Mesenchymal stem cell (in vitro differentiated cells and primary cell): ENCODE measurements around the gene TMEM187.

Source experiments
- DNase-seq: peaks from one replicate; pipeline ENCODE4 v3.0.0-alpha.2; 2013
- H2AFZ ChIP-seq: one replicate; pipeline ENCODE4 v1.6.1; 2013; ENCODE audit warnings: low read depth, mild to moderate bottlenecking, control low read depth, inconsistent platforms, low read length, moderate library complexity
- H2AK5ac ChIP-seq: 2 replicates; pipeline ENCODE4 v1.6.1; 2013; ENCODE audit warnings: low read length, moderate library complexity, mild to moderate bottlenecking, inconsistent platforms; ENCODE audit not compliant: severe bottlenecking
- H2BK120ac ChIP-seq: one replicate; pipeline ENCODE4 v1.6.1; 2013; ENCODE audit warnings: low read depth, mild to moderate bottlenecking, inconsistent platforms, low read length, moderate library complexity
- H2BK12ac ChIP-seq, 2 experiments: one replicate each; pipeline ENCODE4 v1.6.1; 2013; ENCODE audit warnings: inconsistent platforms in 2 of 2, low read length in 2 of 2, mild to moderate bottlenecking in 2 of 2, moderate library complexity in 2 of 2, control low read depth in 1 of 2
- H2BK15ac ChIP-seq: one replicate; pipeline ENCODE4 v1.6.1; 2013; ENCODE audit warnings: mild to moderate bottlenecking, low read depth, inconsistent platforms; ENCODE audit not compliant: poor library complexity, severe bottlenecking
- H2BK5ac ChIP-seq: 2 replicates; pipeline ENCODE4 v1.6.1; 2013; ENCODE audit warnings: low read depth, mild to moderate bottlenecking, low read length, control low read depth, inconsistent platforms; ENCODE audit not compliant: poor library complexity, severe bottlenecking
- H3K14ac ChIP-seq, 2 experiments: one replicate each; pipeline ENCODE4 v1.6.1; 2013; ENCODE audit warnings: inconsistent platforms in 2 of 2, low read length in 2 of 2, control low read depth in 1 of 2, mild to moderate bottlenecking in 1 of 2, moderate library complexity in 1 of 2
- H3K18ac ChIP-seq, 2 experiments: one replicate each; pipeline ENCODE4 v1.6.1; 2013; ENCODE audit warnings: inconsistent platforms in 2 of 2, low read length in 2 of 2, control low read depth in 1 of 2, low read depth in 1 of 2, mild to moderate bottlenecking in 1 of 2
- H3K23ac ChIP-seq, 2 experiments: one replicate each; pipeline ENCODE4 v1.6.1; 2013; ENCODE audit warnings: inconsistent platforms in 2 of 2, low read length in 2 of 2, mild to moderate bottlenecking in 2 of 2, moderate library complexity in 2 of 2, control low read depth in 1 of 2
- H3K27ac ChIP-seq: 2 replicates; pipeline ENCODE4 v1.5.1; 2013; ENCODE audit warnings: mild to moderate bottlenecking, moderate library complexity, low read length, control low read depth, inconsistent platforms; ENCODE audit not compliant: poor library complexity, severe bottlenecking
- H3K27me3 ChIP-seq, 2 experiments: 2 replicates each; pipeline versions ENCODE4 v1.6.1 to v1.7.0; 2013; ENCODE audit warnings: low read length in 2 of 2, mild to moderate bottlenecking in 2 of 2, moderate library complexity in 2 of 2, control low read depth in 1 of 2, inconsistent platforms in 1 of 2; ENCODE audit not compliant: control insufficient read depth in 1 of 2, insufficient read depth in 1 of 2
- H3K36me3 ChIP-seq, 2 experiments: 2 replicates each; pipeline versions ENCODE4 v1.6.1 to v1.7.0; 2013; ENCODE audit warnings: low read length in 2 of 2, control low read depth in 1 of 2, inconsistent platforms in 1 of 2, low read depth in 1 of 2, mild to moderate bottlenecking in 1 of 2; ENCODE audit not compliant: insufficient read depth in 2 of 2, control insufficient read depth in 1 of 2
- H3K4ac ChIP-seq, 2 experiments: one replicate each; pipeline ENCODE4 v1.6.1; 2013; ENCODE audit warnings: inconsistent platforms in 2 of 2, low read length in 2 of 2, mild to moderate bottlenecking in 2 of 2, moderate library complexity in 2 of 2, control low read depth in 1 of 2, low read depth in 1 of 2
- H3K4me1 ChIP-seq: 2 replicates; pipeline ENCODE4 v1.6.1; 2013; ENCODE audit warnings: low read depth, low read length, control low read depth; ENCODE audit not compliant: control insufficient read depth, insufficient read depth
- H3K4me2 ChIP-seq: 2 replicates; pipeline ENCODE4 v1.6.1; 2013; ENCODE audit warnings: low read length, mild to moderate bottlenecking, inconsistent platforms; ENCODE audit not compliant: poor library complexity, severe bottlenecking
- H3K4me3 ChIP-seq, 2 experiments: 2 replicates each; pipeline versions ENCODE4 v1.5.1 to v1.7.0; 2013; ENCODE audit warnings: low read length in 2 of 2, mild to moderate bottlenecking in 2 of 2, control low read depth in 1 of 2, low read depth in 1 of 2; ENCODE audit not compliant: insufficient read depth in 1 of 2
- H3K79me1 ChIP-seq: replicated peaks from 2 replicates; pipeline ENCODE4 v1.6.1; 2013; ENCODE audit warnings: mild to moderate bottlenecking, control low read depth, low read length, inconsistent platforms; ENCODE audit not compliant: poor library complexity, severe bottlenecking
- H3K9ac ChIP-seq: 2 replicates; pipeline ENCODE4 v1.7.0; 2013; ENCODE audit warnings: mild to moderate bottlenecking, low read length, moderate library complexity
- H3K9me3 ChIP-seq: 2 replicates; pipeline ENCODE4 v1.7.0; 2013; ENCODE audit warnings: mild to moderate bottlenecking, low read length; ENCODE audit not compliant: control insufficient read depth
- H4K8ac ChIP-seq: one replicate; pipeline ENCODE4 v1.6.1; 2013; ENCODE audit warnings: inconsistent platforms, mild to moderate bottlenecking, low read length, moderate library complexity
- H4K91ac ChIP-seq: one replicate; pipeline ENCODE4 v1.6.1; 2013; ENCODE audit warnings: mild to moderate bottlenecking, low read length, inconsistent platforms
- WGBS: methylation state at CpG from one replicate; pipeline ENCODE4 v1.1.7; 2013; ENCODE audit warnings: mixed read lengths; 5-methylcytosine and 5-hydroxymethylcytosine counted together

The TMEM187 gene

GRCh38 chrX:153956044-153956907 lies 16.3 kb upstream of the TMEM187 start:
- no peaks in the 10 kb centered on the region for H3K9me3 ChIP-seq
- no peak overlapping the region for H3K4ac ChIP-seq
- peaks cover 2% of the 10 kb centered on the region for H3K4me1 ChIP-seq
- no peak overlapping the region for H2BK5ac ChIP-seq
- H3K36me3 ChIP-seq: peaks cover 98% of the 10 kb centered on the region in 2 experiments
- no peak overlapping the region for H2AK5ac ChIP-seq
- no peak overlapping the region for H2AFZ ChIP-seq
- no peak overlapping the region for H2BK120ac ChIP-seq
- no peak overlapping the region for H3K23ac ChIP-seq
- no peaks in the 10 kb centered on the region for H3K27me3 ChIP-seq
- no peak for DNase-seq
- H3K9ac ChIP-seq: no peak overlapping the region
- peaks cover 28% of the 10 kb centered on the region for H3K79me1 ChIP-seq
- H3K14ac ChIP-seq: no peak overlapping the region
- no peak overlapping the region for H3K4me2 ChIP-seq
- no peak overlapping the region for H3K27ac ChIP-seq
- WGBS: 94% methylated on average over 26 of the region's 35 CpGs
- no peak overlapping the region for H2BK12ac ChIP-seq
- no peak overlapping the region for H2BK15ac ChIP-seq
- no peak overlapping the region for H4K91ac ChIP-seq
- no peak overlapping the region for H3K18ac ChIP-seq
- H4K8ac ChIP-seq: no peak overlapping the region
- H3K4me3 ChIP-seq: peak overlapping the region in 1 of 2 experiments; percentile 21

- H3K4me2 ChIP-seq: no peak overlapping the region
- H3K9me3 ChIP-seq: no peaks in the 10 kb centered on the region
- 98% methylated on average over 16 of the region's 17 CpGs for WGBS
- peaks cover 98% of the 10 kb centered on the region in 2 experiments for H3K36me3 ChIP-seq
- H2BK120ac ChIP-seq: no peak overlapping the region
- no peak overlapping the region for H3K23ac ChIP-seq
- H3K14ac ChIP-seq: no peak overlapping the region
- peaks cover 2% of the 10 kb centered on the region for H3K4me1 ChIP-seq
- no peak overlapping the region for H2BK5ac ChIP-seq
- H3K79me1 ChIP-seq: peaks cover 25% of the 10 kb centered on the region
- no peak overlapping the region for H2AK5ac ChIP-seq
- H4K8ac ChIP-seq: no peak overlapping the region
- H4K91ac ChIP-seq: no peak overlapping the region
- DNase-seq: no peak
- H2BK12ac ChIP-seq: no peak overlapping the region
- H3K27ac ChIP-seq: no peak overlapping the region
- H3K27me3 ChIP-seq: no peaks in the 10 kb centered on the region
- no peak overlapping the region for H3K9ac ChIP-seq
- H3K4ac ChIP-seq: no peak overlapping the region
- no peak overlapping the region for H3K4me3 ChIP-seq
- no peak overlapping the region for H2AFZ ChIP-seq
- no peak overlapping the region for H2BK15ac ChIP-seq
- no peak overlapping the region for H3K18ac ChIP-seq
Observed at GRCh38 chrX:153957224-153957623, 15.3 kb upstream of the TMEM187 start.

DNA sequence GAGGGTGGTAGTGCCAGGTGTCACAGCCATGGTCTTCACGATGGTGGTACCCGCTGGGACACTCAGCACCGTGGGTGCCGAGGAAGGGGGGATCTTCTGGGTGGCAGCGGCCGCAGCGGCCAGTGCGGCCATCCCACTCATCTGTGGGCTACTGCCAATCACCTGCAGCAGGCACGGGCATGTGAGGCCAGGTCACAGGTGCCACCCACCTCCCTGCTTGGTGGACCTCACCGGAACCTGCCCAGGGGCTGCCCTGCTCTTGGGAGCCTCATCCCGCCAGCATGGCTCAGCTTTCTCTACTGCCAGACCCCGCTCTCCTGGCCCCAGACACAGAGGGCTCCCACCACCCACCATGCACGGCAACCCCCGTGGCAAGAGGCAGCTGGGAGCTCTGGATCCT lies 13.9 kb upstream of the TMEM187 start:
- Histone ChIP-seq H3K23ac (no peak overlapping the region), H3K9ac (no peak overlapping the region), H3K79me1 (peaks cover 17% of the 10 kb centered on the region), H3K14ac (no peak overlapping the region), H3K4ac (no peak overlapping the region), H3K27me3 (no peaks in the 10 kb centered on the region), H3K9me3 (no peaks in the 10 kb centered on the region), H2BK120ac (no peak overlapping the region), H3K4me3 (no peak overlapping the region), H3K36me3 (peaks cover 96 to 98% of the 10 kb centered on the region in 2 experiments), H3K18ac (no peak overlapping the region), H3K4me2 (no peak overlapping the region), H4K91ac (no peak overlapping the region), H2BK12ac (no peak overlapping the region), H3K4me1 (no peaks in the 10 kb centered on the region), H3K27ac (no peak overlapping the region), H2AFZ (no peak overlapping the region), H4K8ac (no peak overlapping the region), H2BK5ac (no peak overlapping the region), H2BK15ac (no peak overlapping the region), H2AK5ac (no peak overlapping the region)
- 96% methylated on average over 9 of the region's 14 CpGs for WGBS
- no peak for DNase-seq

DNA sequence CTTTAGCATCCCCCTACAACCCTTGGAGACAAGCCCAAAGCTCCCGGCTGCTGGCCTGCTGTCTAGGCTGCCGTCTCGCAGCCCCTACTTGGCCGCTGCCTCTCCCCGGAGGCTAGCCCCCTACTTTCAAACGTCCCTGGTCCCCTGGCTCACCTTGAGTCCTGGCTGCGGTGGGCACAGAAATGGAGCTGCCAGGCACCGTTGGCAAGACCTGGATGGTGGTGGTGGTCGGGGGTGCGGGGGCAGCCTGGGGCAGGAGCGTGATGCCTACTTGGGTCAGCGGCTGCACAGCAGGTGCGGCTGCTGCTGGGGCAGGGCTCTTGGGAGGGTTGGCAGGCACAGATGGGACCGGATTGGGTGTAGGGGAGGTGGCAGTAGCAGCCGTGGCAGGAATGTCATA lies 12.9 kb upstream of the TMEM187 start:
- H2BK12ac ChIP-seq: no peak overlapping the region
- H4K8ac ChIP-seq: no peak overlapping the region
- peaks cover 0 to 4% of the 10 kb centered on the region in 2 experiments for H3K27me3 ChIP-seq
- no peak for DNase-seq
- H3K9ac ChIP-seq: no peak overlapping the region
- H2AFZ ChIP-seq: no peak overlapping the region
- no peak overlapping the region for H4K91ac ChIP-seq
- H3K18ac ChIP-seq: no peak overlapping the region
- H3K14ac ChIP-seq: no peak overlapping the region
- WGBS: 99% methylated on average over 12 of the region's 15 CpGs
- no peak overlapping the region for H2BK15ac ChIP-seq
- H3K79me1 ChIP-seq: peaks cover 15% of the 10 kb centered on the region
- H3K4me3 ChIP-seq: no peak overlapping the region
- no peak overlapping the region for H2BK5ac ChIP-seq
- no peak overlapping the region for H3K23ac ChIP-seq
- no peaks in the 10 kb centered on the region for H3K9me3 ChIP-seq
- no peak overlapping the region for H2AK5ac ChIP-seq
- H2BK120ac ChIP-seq: no peak overlapping the region
- no peak overlapping the region for H3K4ac ChIP-seq
- H3K27ac ChIP-seq: no peak overlapping the region
- H3K4me1 ChIP-seq: no peaks in the 10 kb centered on the region
- H3K4me2 ChIP-seq: no peak overlapping the region
- peaks cover 85 to 98% of the 10 kb centered on the region in 2 experiments for H3K36me3 ChIP-seq
